COR-L47 (cell line): ENCODE results near the gene PAFAH1B2.
"Not testable (repeated sequence)": the region's sequence is repeated elsewhere in the genome, so short reads cannot be mapped to it uniquely, and the experiment has no call there.

Experiments used
- DNase-seq: peaks from one replicate; lab custom pipeline; 2025; lab: John Stamatoyannopoulos, UW

PAFAH1B2 gene

GRCh38 chr11:117202386-117203068 is 58.4 kb downstream of the PAFAH1B2 start:
- no peak for DNase-seq

GRCh38 chr11:117203069-117203407 is 59.0 kb downstream of the PAFAH1B2 start:
- no peak for DNase-seq

GRCh38 chr11:117204283-117205080 is 60.4 kb downstream of the PAFAH1B2 start:
- DNase-seq = no peak

GRCh38 chr11:117205211-117205818 is 61.2 kb downstream of the PAFAH1B2 start:
- no peak for DNase-seq

GRCh38 chr11:117206111-117206510 is 62.0 kb downstream of the PAFAH1B2 start:
- not testable (repeated sequence) for DNase-seq

- not testable (repeated sequence) for DNase-seq
Observed at GRCh38 chr11:117206859-117207258, 62.8 kb downstream of the PAFAH1B2 start.

GRCh38 chr11:117207481-117207880 is 63.4 kb downstream of the PAFAH1B2 start:
- DNase-seq = not testable (repeated sequence)

- DNase-seq = not testable (repeated sequence)
Observed at GRCh38 chr11:117208710-117209109, 64.6 kb downstream of the PAFAH1B2 start.

GRCh38 chr11:117209351-117210125 is 65.5 kb downstream of the PAFAH1B2 start:
- DNase-seq = not testable (repeated sequence)

- DNase-seq = no peak
Observed at GRCh38 chr11:117210620-117211019, 66.5 kb downstream of the PAFAH1B2 start.

- no peak for DNase-seq
Observed at GRCh38 chr11:117212697-117213355, 68.7 kb downstream of the PAFAH1B2 start.

GRCh38 chr11:117214404-117215110 is 70.5 kb downstream of the PAFAH1B2 start:
- no peak for DNase-seq

- no peak for DNase-seq
Observed at GRCh38 chr11:117217141-117218084, 73.3 kb downstream of the PAFAH1B2 start.

GRCh38 chr11:117218133-117218915 is 74.2 kb downstream of the PAFAH1B2 start:
- no peak for DNase-seq

GRCh38 chr11:117219001-117219400 is 74.9 kb downstream of the PAFAH1B2 start:
- DNase-seq = no peak

GRCh38 chr11:117219455-117219854 is 75.4 kb downstream of the PAFAH1B2 start:
- DNase-seq = no peak

GRCh38 chr11:117219995-117220394 is 75.9 kb downstream of the PAFAH1B2 start:
- no peak for DNase-seq

- no peak for DNase-seq
Observed at GRCh38 chr11:117220568-117220967, 76.5 kb downstream of the PAFAH1B2 start.
